Heart right ventricle (tissue), 16 donors: Measurements from ENCODE around the gene LMOD3. TPM values are rescaled to one million over a fixed set of nuclear protein-coding genes. Genes with fewer than 3 reads are reported as not detected.
A peak's percentile ranks its signal among the peaks of the same experiment; 100 is the strongest.

Experiments used
- ATAC-seq, 8 donors: fragments of 200-7000 bp; cut with Tn5 transposase; one replicate each; pipeline ENCODE4 v1.9.1; 2020; ENCODE audit warnings: mild to moderate bottlenecking in 8 of 8, moderate library complexity in 8 of 8, moderate number of reproducible peaks in 1 of 8
- DNase-seq, 2 donors: peaks; one replicate each; pipeline ENCODE4 v3.0.0-alpha.2; 2020
- H3K27ac ChIP-seq, 10 donors: fragments of 200-600 bp; sonication (generic) in 2 of 10; one replicate each; pipeline versions ENCODE4 v1.5.0 to v1.8.0; 2020 to 2022; ENCODE audit warnings: mild to moderate bottlenecking in 3 of 10
- H3K27me3 ChIP-seq, 7 donors: fragments of 200-600 bp; one replicate each; pipeline ENCODE4 v1.8.0; 2021 to 2022; ENCODE audit warnings: mild to moderate bottlenecking in 2 of 7
- H3K36me3 ChIP-seq, 9 donors: fragments of 200-600 bp; sonication (generic) in 1 of 9; one replicate each; pipeline versions ENCODE4 v1.5.0 to v1.8.0; 2020 to 2022; ENCODE audit warnings: mild to moderate bottlenecking in 2 of 9
- H3K4me1 ChIP-seq, 9 donors: fragments of 200-600 bp; sonication (generic) in 1 of 9; one replicate each; pipeline versions ENCODE4 v1.5.0 to v1.8.0; 2020 to 2022; ENCODE audit warnings: mild to moderate bottlenecking in 4 of 9
- H3K4me3 ChIP-seq, 10 donors: fragments of 200-600 bp; sonication (generic) in 2 of 10; one replicate each; pipeline versions ENCODE4 v1.5.0 to v1.8.0; 2020 to 2022; ENCODE audit warnings: mild to moderate bottlenecking in 7 of 10, moderate library complexity in 2 of 10
- H3K9me3 ChIP-seq, 11 donors: fragments of 200-600 bp in 10 of 11; sonication (generic) in 2 of 11; one replicate each; pipeline versions ENCODE4 v1.5.0 to v1.8.0; 2013 to 2022; ENCODE audit warnings: mild to moderate bottlenecking in 2 of 11, control low read depth in 1 of 11, moderate library complexity in 1 of 11
- WGBS, 2 donors: extraction: QIAGEN DNeasy Blood & Tissue Kit; methylation state at CpG; one replicate each; pipeline ENCODE4 v1.1.7; 2013; ENCODE audit warnings: inconsistent platforms in 1 of 2; 5-methylcytosine and 5-hydroxymethylcytosine counted together
- intact Hi-C, 10 donors: fragments of 100-400 bp; cut with DNase I; formaldehyde crosslinking; loops; one replicate each; pipeline versions ENCODE4 v1.11.1 to v1.14.2; 2022
- polyA plus RNA-seq, 2 donors: library from polyadenylated mRNA; stranded (reverse); fragments of 200-250 nt; gene quantifications; one replicate each; pipeline ENCODE4 v1.2.3, GENCODE V29; 2013
- total RNA-seq, 10 donors: library from RNA; stranded (reverse); fragmentation: NEBNext Ultra II Directional in 3 of 10; extraction: Animal tissue kit (Norgen Biotek cat#: 25700) in 3 of 10; gene quantifications; one replicate each; pipeline versions ENCODE4 v1.2.1 to v1.2.4, GENCODE V29; 2021 to 2023
- TF ChIP-seq, protein P1 (sequence below), 9 donors: fragments of 200-600 bp; sonication (generic) in 2 of 9; IDR thresholded peaks; one replicate each; pipeline versions ENCODE4 v1.5.0 to v1.8.0; 2021 to 2022; ENCODE audit warnings: antibody characterized with exemption in 9 of 9, mild to moderate bottlenecking in 5 of 9, moderate library complexity in 1 of 9
- donor health status: Arrhythmogenic right ventricular cardiomyopathy.
- donor health status: ischemic (EF 13 %, LVEDD 7.1; RV severe dilation, severe dysfunction).
- donor health status: healthy with polysubstance abuse.
- donor health status: DM: no; HTN: yes; CAD: no.
- donor health status: DM: no; HTN: no; CAD: no.
- donor health status: ischemic (EF 25% LVEDD 6.9; RV normal size, moderate dysfunction).
- donor health status: ischemic (EF 25% LVEDD 5.7; RV mildly dilated, moderate dysfunction).
- donor health status: healthy.
- donor health status: DM: yes; HTN: yes; CAD: no.
- donor health status: Ischemic cardiomyopathy.
- donor health status: ischemic (EF 35%, LVEDD 5.7; RV mildly dilated, moderate dysfunction).
- donor health status: nonischemic (EF 11% LVEDD 7.7; RV severe dilation, severe dysfunction).
- donor health status: DM: yes; HTN: yes; CAD: no.
- donor health status: PGD.
- donor health status: ischemic (EF 29% LVEDD 5.4; RV normal size, mild dysfunction).
- donor health status: nonischemic (EF 23%, LVEDD 6.1; RV moderate dilation, normal function).

The LMOD3 gene
- total and polyA plus RNA-seq, 12 donors: 28.6 to 240 (median 182) TPM

- 89 to 93% methylated on average over 9 of the region's 9 CpGs for WGBS, 2 donors
- Histone ChIP-seq H3K27ac (peak overlapping the region in 3 of 10 donors; percentile 10 to 96 (median 51)), H3K4me3 (no peak overlapping the region), H3K9me3 (no peaks in the 10 kb centered on the region), H3K4me1 (peaks cover 8 to 97% (median 75%) of the 10 kb centered on the region in 9 donors), H3K36me3 (peaks cover 0 to 73% (median 12%) of the 10 kb centered on the region in 9 donors), H3K27me3 (no peaks in the 10 kb centered on the region)
- ATAC-seq (no peak), DNase-seq (no peak)
- TF ChIP-seq, protein P1, sequence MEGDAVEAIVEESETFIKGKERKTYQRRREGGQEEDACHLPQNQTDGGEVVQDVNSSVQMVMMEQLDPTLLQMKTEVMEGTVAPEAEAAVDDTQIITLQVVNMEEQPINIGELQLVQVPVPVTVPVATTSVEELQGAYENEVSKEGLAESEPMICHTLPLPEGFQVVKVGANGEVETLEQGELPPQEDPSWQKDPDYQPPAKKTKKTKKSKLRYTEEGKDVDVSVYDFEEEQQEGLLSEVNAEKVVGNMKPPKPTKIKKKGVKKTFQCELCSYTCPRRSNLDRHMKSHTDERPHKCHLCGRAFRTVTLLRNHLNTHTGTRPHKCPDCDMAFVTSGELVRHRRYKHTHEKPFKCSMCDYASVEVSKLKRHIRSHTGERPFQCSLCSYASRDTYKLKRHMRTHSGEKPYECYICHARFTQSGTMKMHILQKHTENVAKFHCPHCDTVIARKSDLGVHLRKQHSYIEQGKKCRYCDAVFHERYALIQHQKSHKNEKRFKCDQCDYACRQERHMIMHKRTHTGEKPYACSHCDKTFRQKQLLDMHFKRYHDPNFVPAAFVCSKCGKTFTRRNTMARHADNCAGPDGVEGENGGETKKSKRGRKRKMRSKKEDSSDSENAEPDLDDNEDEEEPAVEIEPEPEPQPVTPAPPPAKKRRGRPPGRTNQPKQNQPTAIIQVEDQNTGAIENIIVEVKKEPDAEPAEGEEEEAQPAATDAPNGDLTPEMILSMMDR (IDR thresholded peaks at IDR 0.05): no peak
- intact Hi-C loops: no loop called here
Measured at GRCh38 chr3:69097407-69098086, 24.8 kb downstream of the LMOD3 start.

GRCh38 chr3:69096299-69096698 lies 26.1 kb downstream of the LMOD3 start:
- Histone ChIP-seq H3K27me3 (no peaks in the 10 kb centered on the region), H3K4me3 (no peak overlapping the region), H3K36me3 (peaks cover 0 to 61% (median 5%) of the 10 kb centered on the region in 9 donors), H3K27ac (peak overlapping the region; percentile 9 to 96 (median 51)), H3K9me3 (no peaks in the 10 kb centered on the region), H3K4me1 (peaks cover 14 to 97% (median 80%) of the 10 kb centered on the region in 9 donors)
- 73 to 95% methylated on average over 3 to 4 of the region's 5 CpGs for WGBS, 2 donors
- TF ChIP-seq, protein P1 (IDR thresholded peaks at IDR 0.05): no peak
- intact Hi-C loops: no loop called here
- DNase-seq (no peak), ATAC-seq (no peak)

- Histone ChIP-seq H3K9me3 (no peaks in the 10 kb centered on the region), H3K36me3 (peaks cover 0 to 64% (median 5%) of the 10 kb centered on the region in 9 donors), H3K27me3 (no peaks in the 10 kb centered on the region), H3K27ac (peak overlapping the region; percentile 9 to 96 (median 51)), H3K4me1 (peaks cover 14 to 97% (median 80%) of the 10 kb centered on the region in 9 donors), H3K4me3 (no peak overlapping the region)
- intact Hi-C loops: no loop called here
- DNase-seq: no peak
- WGBS, 2 donors: 80% methylated on average over 5 of the region's 5 CpGs
- ATAC-seq: no peak
- TF ChIP-seq, protein P1 (IDR thresholded peaks at IDR 0.05): no peak
Measured at GRCh38 chr3:69095636-69096035, 26.8 kb downstream of the LMOD3 start.

DNA sequence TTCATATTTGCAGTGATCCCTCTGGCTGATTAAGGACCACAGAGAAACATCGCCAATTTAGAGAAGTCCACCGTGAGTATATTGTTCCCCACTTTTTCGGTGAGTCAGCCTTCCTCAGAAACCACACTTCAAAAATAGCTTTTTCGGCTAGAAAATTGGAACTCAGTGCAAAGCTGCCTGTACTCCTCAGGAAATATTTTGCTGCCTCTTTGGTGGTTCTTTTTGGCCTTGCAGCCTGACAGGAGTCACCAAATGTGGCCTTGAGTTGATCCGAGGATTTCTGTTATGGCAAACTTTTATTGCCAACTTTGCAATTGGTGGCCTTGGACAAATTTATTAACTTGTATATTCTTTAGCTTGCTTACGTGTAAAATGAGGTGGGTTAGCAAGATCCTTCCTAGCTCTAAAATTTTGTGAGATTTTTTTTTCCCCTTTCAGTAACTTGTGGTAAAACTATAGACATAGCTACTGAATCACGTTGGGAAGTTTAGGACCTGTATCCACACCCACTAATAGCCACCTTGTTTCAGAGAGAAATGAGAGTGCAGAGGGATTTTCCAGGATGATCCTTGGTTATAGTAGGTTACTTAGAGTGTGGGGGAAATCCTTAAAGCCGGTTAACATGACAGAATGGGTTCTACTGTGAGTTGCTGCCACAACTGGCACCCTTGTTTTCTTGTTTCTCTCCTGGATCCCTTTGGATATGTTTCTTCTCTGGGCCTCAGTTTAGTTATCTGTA lies 27.8 kb downstream of the LMOD3 start:
- H3K36me3 ChIP-seq: peaks cover 0 to 59% (median 0%) of the 10 kb centered on the region in 9 donors
- no peaks in the 10 kb centered on the region for H3K9me3 ChIP-seq
- TF ChIP-seq, protein P1 (IDR thresholded peaks at IDR 0.05): no peak
- peak overlapping the region in 1 of 10 donors; percentile 23 for H3K4me3 ChIP-seq
- intact Hi-C loops: no loop called here
- ATAC-seq (peak in 6 of 8 donors; percentile 3 to 43 (median 10)), DNase-seq (no peak)
- no peaks in the 10 kb centered on the region for H3K27me3 ChIP-seq
- WGBS, 2 donors: 58 to 60% methylated on average over 8 of the region's 8 CpGs
- H3K27ac ChIP-seq: peak overlapping the region; percentile 2 to 96 (median 42)
- peaks cover 14 to 98% (median 84%) of the 10 kb centered on the region in 9 donors for H3K4me1 ChIP-seq
